Stomach (tissue), 9 donors: ENCODE measurements around the gene MTHFD2L. TPM values are rescaled to one million over a fixed set of nuclear protein-coding genes. Genes with fewer than 3 reads are reported as not detected.

Experiments used
- DNase-seq, 2 donors: peaks; one replicate each; pipeline versions ENCODE4 v3.0.0 to v3.0.0-alpha.2; 2013 to 2019
- H3K27ac ChIP-seq, 5 donors: fragments of 200-600 bp in 4 of 5; sonication (generic) in 4 of 5; one replicate each; pipeline ENCODE4 v1.5.1; 2013 to 2019; ENCODE audit warnings: mild to moderate bottlenecking in 1 of 5, moderate library complexity in 1 of 5
- H3K27me3 ChIP-seq, 3 donors: fragments of 200-600 bp; sonication (generic); one replicate each; pipeline ENCODE4 v1.5.1; 2017 to 2019; ENCODE audit warnings: mixed run types in 1 of 3
- H3K36me3 ChIP-seq, 4 donors: fragments of 200-600 bp; sonication (generic); 1 replicate in 3 of 4; 2 replicates in 1 of 4; pipeline ENCODE4 v1.5.1; 2016 to 2019
- H3K4me1 ChIP-seq, 4 donors: fragments of 200-600 bp; sonication (generic); one replicate each; pipeline ENCODE4 v1.5.1; 2016 to 2019
- H3K4me3 ChIP-seq, 4 donors: fragments of 200-600 bp; sonication (generic) in 3 of 4; one replicate each; pipeline ENCODE4 v1.5.1; 2016 to 2019; ENCODE audit warnings: mild to moderate bottlenecking in 1 of 4
- H3K9me3 ChIP-seq, 4 donors: fragments of 200-600 bp; sonication (generic); one replicate each; pipeline ENCODE4 v1.5.1; 2016 to 2019
- CTCF ChIP-seq, 7 experiments: fragments of 450-650 bp in 4 of 7; fragments of 200-600 bp in 3 of 7; sonication (generic) in 3 of 7; IDR thresholded peaks; one replicate each; pipeline ENCODE4 v1.5.1; 2016 to 2019; ENCODE audit warnings: antibody characterized with exemption in 7 of 7, control low read depth in 2 of 7, mild to moderate bottlenecking in 1 of 7
- EP300 ChIP-seq: sonication (generic); formaldehyde crosslinking; IDR thresholded peaks from one replicate; pipeline ENCODE4 v1.6.1; 2017; ENCODE audit warnings: antibody characterized with exemption
- POLR2A ChIP-seq, 4 donors: fragments of 450-650 bp; IDR thresholded peaks; one replicate each; pipeline ENCODE4 v1.6.1; 2016; ENCODE audit warnings: antibody characterized with exemption in 4 of 4, control low read depth in 2 of 4, mild to moderate bottlenecking in 1 of 4, moderate library complexity in 1 of 4
- POLR2AphosphoS5 ChIP-seq, 3 donors: sonication (generic); formaldehyde crosslinking; IDR thresholded peaks; one replicate each; pipeline ENCODE4 v1.6.1; 2016; ENCODE audit warnings: antibody characterized with exemption in 3 of 3
- WGBS, 5 donors: extraction: QIAGEN DNeasy Blood & Tissue Kit in 3 of 5; methylation state at CpG; one replicate each; pipeline versions ENCODE4 v1.1.5 to v1.1.7; 2013 to 2018; 5-methylcytosine and 5-hydroxymethylcytosine counted together
- intact Hi-C: fragments of 100-400 bp; cut with DNase I; formaldehyde crosslinking; loops from one replicate; pipeline ENCODE4 v1.15.1; 2023; ENCODE audit warnings: low total_unique reads
- polyA plus RNA-seq, 3 donors: library from polyadenylated mRNA; stranded (reverse); fragments of 200-250 nt; gene quantifications; one replicate each; pipeline ENCODE4 v1.2.3, GENCODE V29; 2013
- total RNA-seq, 5 donors: library from RNA; depleted of rRNA; stranded (reverse); fragments of >200 nt; gene quantifications; one replicate each; pipeline versions ENCODE4 v1.1.0 to v1.2.3, GENCODE V29; 2014 to 2016
- donor health status: healthy with polysubstance abuse.
- donor health status: Bipolar disorder and iron deficiency.
- donor health status: healthy.

Gene MTHFD2L
- total and polyA plus RNA-seq, 8 donors, result 1.4 to 34.1 (median 8.2) TPM

DNA sequence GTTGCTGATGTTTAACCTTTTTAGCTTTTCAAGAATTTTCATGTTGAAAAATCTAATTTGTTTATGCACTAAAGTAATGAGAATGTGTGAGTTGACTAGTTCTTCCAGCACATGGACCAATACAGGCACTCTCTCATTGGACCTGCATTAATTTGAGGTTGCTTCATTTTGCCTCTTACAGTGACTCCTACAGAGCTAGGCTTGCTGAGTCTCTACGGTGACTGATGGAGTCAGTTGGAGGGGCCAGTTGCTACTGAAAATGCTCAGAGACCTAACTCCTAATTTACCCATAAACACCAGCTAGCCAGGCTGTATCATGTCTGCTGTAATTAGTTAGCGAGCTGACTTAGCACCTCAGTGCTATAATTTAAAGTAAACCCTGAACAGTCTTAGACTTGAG is 10.9 kb downstream of the MTHFD2L start:
- peaks cover 0 to 11% (median 1%) of the 10 kb centered on the region in 4 donors for H3K4me1 ChIP-seq
- no peak for DNase-seq
- H3K9me3 ChIP-seq, result no peaks in the 10 kb centered on the region
- H3K4me3 ChIP-seq, result no peak overlapping the region
- 65 to 94% (median 92%) methylated on average over 2 of the region's 2 CpGs for WGBS, 5 donors
- H3K36me3 ChIP-seq, result peaks cover 0 to 4% (median 0%) of the 10 kb centered on the region in 4 donors
- H3K27me3 ChIP-seq, result no peaks in the 10 kb centered on the region
- intact Hi-C loops, result no loop called here
- H3K27ac ChIP-seq, result no peak overlapping the region
- no peak for TF ChIP-seq POLR2AphosphoS5 (IDR thresholded peaks at IDR 0.05)
- TF ChIP-seq EP300, result no peak
- TF ChIP-seq POLR2A (IDR thresholded peaks at IDR 0.05), result no peak
- TF ChIP-seq CTCF (IDR thresholded peaks at IDR 0.05), result no peak

DNA sequence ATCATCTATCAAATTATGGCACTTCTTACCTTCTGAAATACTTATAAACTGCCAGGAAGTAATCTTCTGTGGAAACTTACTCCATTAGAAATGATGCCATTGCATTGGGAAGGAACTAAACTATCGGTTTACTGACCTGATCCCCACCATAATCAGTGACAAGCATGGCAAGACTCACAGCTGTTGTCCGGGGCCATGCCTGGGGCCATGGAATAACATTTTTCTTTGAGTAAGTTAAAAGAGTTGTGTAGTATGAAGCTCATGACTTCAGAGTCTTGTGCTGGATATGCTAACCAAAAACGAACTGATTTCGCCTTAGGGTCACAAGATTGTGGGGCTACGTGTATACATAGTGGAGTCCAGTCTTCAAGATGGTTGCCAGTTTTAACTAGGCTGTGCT is 15.4 kb downstream of the MTHFD2L start:
- Histone ChIP-seq H3K27me3 (no peaks in the 10 kb centered on the region), H3K4me1 (peaks cover 0 to 3% (median 0%) of the 10 kb centered on the region in 4 donors), H3K36me3 (no peaks in the 10 kb centered on the region), H3K4me3 (no peak overlapping the region), H3K27ac (no peak overlapping the region), H3K9me3 (no peaks in the 10 kb centered on the region)
- DNase-seq, result no peak
- intact Hi-C loops, result no loop called here
- TF ChIP-seq POLR2AphosphoS5 (IDR thresholded peaks at IDR 0.05) (no peak), EP300 (no peak), POLR2A (IDR thresholded peaks at IDR 0.05) (no peak), CTCF (IDR thresholded peaks at IDR 0.05) (no peak)
- 83 to 92% (median 88%) methylated on average over 5 of the region's 5 CpGs for WGBS, 5 donors

DNA sequence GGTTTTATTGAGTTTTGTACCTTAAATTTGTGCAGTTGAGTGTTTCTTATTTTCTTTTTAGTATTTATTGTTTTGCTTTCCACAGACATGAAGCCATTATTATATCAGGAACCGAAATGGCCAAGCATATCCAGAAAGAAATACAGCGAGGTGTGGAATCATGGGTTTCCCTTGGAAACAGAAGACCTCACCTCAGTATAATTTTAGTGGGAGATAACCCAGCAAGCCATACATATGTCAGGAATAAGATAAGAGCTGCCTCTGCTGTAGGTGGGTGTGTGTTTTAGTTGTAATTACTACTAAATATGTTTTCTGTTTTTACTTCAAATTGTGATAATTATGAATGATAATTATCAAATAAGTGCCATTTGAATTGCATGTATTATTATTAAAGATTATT is 16.5 kb downstream of the MTHFD2L start:
- Histone ChIP-seq H3K4me1 (no peaks in the 10 kb centered on the region), H3K27me3 (no peaks in the 10 kb centered on the region), H3K4me3 (no peak overlapping the region), H3K36me3 (no peaks in the 10 kb centered on the region), H3K27ac (no peak overlapping the region), H3K9me3 (no peaks in the 10 kb centered on the region)
- DNase-seq, result no peak
- TF ChIP-seq POLR2AphosphoS5 (IDR thresholded peaks at IDR 0.05) (no peak), POLR2A (IDR thresholded peaks at IDR 0.05) (no peak), CTCF (IDR thresholded peaks at IDR 0.05) (no peak), EP300 (no peak)
- WGBS, 5 donors, result 92 to 98% (median 97%) methylated on average over 2 of the region's 2 CpGs
- intact Hi-C loops, result no loop called here

DNA sequence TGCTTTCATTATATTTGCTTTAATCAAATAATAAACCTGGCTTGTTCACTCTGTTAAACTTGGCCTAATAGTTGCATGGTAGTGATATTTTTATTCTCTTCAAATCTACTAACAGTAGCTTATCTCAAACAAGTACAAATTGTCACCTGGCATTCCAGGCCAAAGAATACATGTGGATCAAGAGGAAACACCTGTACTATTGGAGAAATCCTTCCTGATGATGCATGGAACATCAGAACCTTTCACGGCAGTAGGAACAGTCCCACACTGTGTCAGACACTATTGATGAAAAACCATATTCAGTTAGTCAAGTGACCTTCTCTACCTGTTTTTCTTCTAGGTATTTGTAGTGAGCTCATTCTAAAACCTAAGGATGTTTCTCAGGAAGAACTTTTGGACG is 17.0 kb downstream of the MTHFD2L start:
- H3K27ac ChIP-seq, result no peak overlapping the region
- 59 to 91% (median 79%) methylated on average over 2 of the region's 2 CpGs for WGBS, 5 donors
- no peak for DNase-seq
- H3K9me3 ChIP-seq, result no peaks in the 10 kb centered on the region
- TF ChIP-seq POLR2AphosphoS5 (IDR thresholded peaks at IDR 0.05), result no peak
- no peak for TF ChIP-seq POLR2A (IDR thresholded peaks at IDR 0.05)
- TF ChIP-seq CTCF (IDR thresholded peaks at IDR 0.05), result no peak
- TF ChIP-seq EP300, result no peak
- intact Hi-C loops, result no loop called here
- H3K27me3 ChIP-seq, result no peaks in the 10 kb centered on the region
- no peaks in the 10 kb centered on the region for H3K4me1 ChIP-seq
- no peak overlapping the region for H3K4me3 ChIP-seq
- H3K36me3 ChIP-seq, result no peaks in the 10 kb centered on the region
